Activated CD4-positive, alpha-beta T cell treated with anti-CD3 and anti-CD28 coated beads, Interleukin-2, amount 50 U/mL, for 1 hour (primary cell): ENCODE data around the gene NPY1R.

Experiments
- DNase-seq: peaks from one replicate; pipeline ENCODE4 v3.0.0-alpha.2; 2020

NPY1R gene

GRCh38 chr4:163274861-163275260 is 57.5 kb downstream of the NPY1R start:
- DNase-seq, result no peak
